ENCODE measurements around the gene ALPK1. TPM values are rescaled to one million over a fixed set of nuclear protein-coding genes. Genes with fewer than 3 reads are reported as not detected.

The ALPK1 gene
- total RNA-seq, 2 experiments from 2014 or later: 38.8 to 39.9 TPM

- CTCF ChIA-PET: no interaction called here
- Mint-ChIP-seq H3K36me3 (ENCODE audit: low read depth) (peaks cover 5% of the 10 kb centered on the region), H3K27me3 (ENCODE audit: low read depth) (no peaks in the 10 kb centered on the region)
These were observed 42.9 kb downstream of the ALPK1 start for GRCh38 chr4:112340023-112340422.

GRCh38 chr4:112341033-112341432 is 43.9 kb downstream of the ALPK1 start:
- Mint-ChIP-seq H3K36me3 (ENCODE audit: low read depth) (peaks cover 4% of the 10 kb centered on the region), H3K9me3 (no peaks in the 10 kb centered on the region), H3K27ac (no peak overlapping the region), H3K4me3 (no peak overlapping the region), H3K4me1 (ENCODE audit: low read depth) (no peaks in the 10 kb centered on the region), H3K27me3 (ENCODE audit: low read depth) (no peaks in the 10 kb centered on the region)
- intact Hi-C loops (cut with micrococcal nuclease): no loop called here
- no peak for DNase-seq
- CTCF ChIA-PET: no interaction called here

More at GRCh38 chr4:112340023-112340422, 42.9 kb downstream of the ALPK1 start:
- Mint-ChIP-seq H3K9me3 (no peaks in the 10 kb centered on the region), H3K4me1 (ENCODE audit: low read depth) (no peaks in the 10 kb centered on the region), H3K27ac (no peak overlapping the region), H3K4me3 (no peak overlapping the region)
- DNase-seq: no peak
- intact Hi-C loops (cut with micrococcal nuclease): no loop called here

- CTCF ChIA-PET: interaction anchor here (1.4 kb wide), 1 partner anchor 13 kb away, joined by 3 read pairs; no protein-coding TSS in a partner anchor
- intact Hi-C loops (cut with micrococcal nuclease): no loop called here
- H3K36me3 Mint-ChIP-seq (ENCODE audit: low read depth): peaks cover 4% of the 10 kb centered on the region
- no peaks in the 10 kb centered on the region for H3K4me1 Mint-ChIP-seq (ENCODE audit: low read depth)
- no peaks in the 10 kb centered on the region for H3K27me3 Mint-ChIP-seq (ENCODE audit: low read depth)
- no peak overlapping the region for H3K27ac Mint-ChIP-seq
- no peaks in the 10 kb centered on the region for H3K9me3 Mint-ChIP-seq
- no peak for DNase-seq
- H3K4me3 Mint-ChIP-seq: no peak overlapping the region
These were observed 46.3 kb downstream of the ALPK1 start for GRCh38 chr4:112343330-112344080.

GRCh38 chr4:112348488-112349158 is 51.5 kb downstream of the ALPK1 start:
- Mint-ChIP-seq H3K4me3 (no peak overlapping the region), H3K4me1 (ENCODE audit: low read depth) (no peaks in the 10 kb centered on the region), H3K36me3 (ENCODE audit: low read depth) (peaks cover 7% of the 10 kb centered on the region), H3K27me3 (ENCODE audit: low read depth) (no peaks in the 10 kb centered on the region), H3K9me3 (no peaks in the 10 kb centered on the region), H3K27ac (no peak overlapping the region)
- DNase-seq: no peak
- intact Hi-C loops (cut with micrococcal nuclease): no loop called here
- CTCF ChIA-PET: interaction anchor here (1.4 kb wide), 1 partner anchor 12 kb away, joined by 4 read pairs; no protein-coding TSS in a partner anchor

- intact Hi-C loops (cut with micrococcal nuclease): no loop called here
- CTCF ChIA-PET: no interaction called here
- H3K9me3 Mint-ChIP-seq: no peaks in the 10 kb centered on the region
- H3K27ac Mint-ChIP-seq: no peak overlapping the region
- DNase-seq: no peak
- no peaks in the 10 kb centered on the region for H3K27me3 Mint-ChIP-seq (ENCODE audit: low read depth)
- H3K36me3 Mint-ChIP-seq (ENCODE audit: low read depth): peaks cover 18% of the 10 kb centered on the region
- no peaks in the 10 kb centered on the region for H3K4me1 Mint-ChIP-seq (ENCODE audit: low read depth)
- H3K4me3 Mint-ChIP-seq: no peak overlapping the region
These were observed 55.6 kb downstream of the ALPK1 start for GRCh38 chr4:112352736-112353135.

GRCh38 chr4:112355662-112356061 is 58.5 kb downstream of the ALPK1 start:
- Mint-ChIP-seq H3K27ac (no peak overlapping the region), H3K4me3 (no peak overlapping the region), H3K9me3 (peaks cover 1% of the 10 kb centered on the region), H3K27me3 (ENCODE audit: low read depth) (no peaks in the 10 kb centered on the region), H3K36me3 (ENCODE audit: low read depth) (peaks cover 22% of the 10 kb centered on the region), H3K4me1 (ENCODE audit: low read depth) (no peaks in the 10 kb centered on the region)
- intact Hi-C loops (cut with micrococcal nuclease): no loop called here
- DNase-seq: no peak
- CTCF ChIA-PET: no interaction called here

- CTCF ChIA-PET: interaction anchor here (1.0 kb wide), 1 partner anchor 14 kb away, joined by 3 read pairs; no protein-coding TSS in a partner anchor
- intact Hi-C loops (cut with micrococcal nuclease): no loop called here
These were observed 60.3 kb downstream of the ALPK1 start for GRCh38 chr4:112357453-112357852.

GRCh38 chr4:112357897-112358296 is 60.7 kb downstream of the ALPK1 start:
- CTCF ChIA-PET: interaction anchor here (0.7 kb wide), 1 partner anchor 69 kb away, joined by 3 read pairs; no protein-coding TSS in a partner anchor
- DNase-seq: no peak
- Mint-ChIP-seq H3K36me3 (ENCODE audit: low read depth) (peaks cover 35% of the 10 kb centered on the region), H3K4me3 (no peak overlapping the region), H3K9me3 (peaks cover 12% of the 10 kb centered on the region), H3K4me1 (ENCODE audit: low read depth) (peaks cover 2% of the 10 kb centered on the region), H3K27me3 (ENCODE audit: low read depth) (no peaks in the 10 kb centered on the region), H3K27ac (no peak overlapping the region)
- intact Hi-C loops (cut with micrococcal nuclease): no loop called here

More at GRCh38 chr4:112357453-112357852, 60.3 kb downstream of the ALPK1 start:
- no peak overlapping the region for H3K4me3 Mint-ChIP-seq
- no peak for DNase-seq
- peaks cover 2% of the 10 kb centered on the region for H3K4me1 Mint-ChIP-seq (ENCODE audit: low read depth)
- H3K9me3 Mint-ChIP-seq: peaks cover 10% of the 10 kb centered on the region
- peaks cover 33% of the 10 kb centered on the region for H3K36me3 Mint-ChIP-seq (ENCODE audit: low read depth)
- H3K27me3 Mint-ChIP-seq (ENCODE audit: low read depth): no peaks in the 10 kb centered on the region
- no peak overlapping the region for H3K27ac Mint-ChIP-seq

- Mint-ChIP-seq H3K27me3 (ENCODE audit: low read depth) (no peaks in the 10 kb centered on the region), H3K4me1 (ENCODE audit: low read depth) (peaks cover 2% of the 10 kb centered on the region), H3K4me3 (no peak overlapping the region), H3K27ac (no peak overlapping the region), H3K36me3 (ENCODE audit: low read depth) (peaks cover 35% of the 10 kb centered on the region), H3K9me3 (peaks cover 15% of the 10 kb centered on the region)
- CTCF ChIA-PET: interaction anchor here (0.7 kb wide), 1 partner anchor 68 kb away, joined by 3 read pairs; no protein-coding TSS in a partner anchor
- intact Hi-C loops (cut with micrococcal nuclease): no loop called here
- DNase-seq: no peak
These were observed 61.2 kb downstream of the ALPK1 start for GRCh38 chr4:112358415-112358814.

- H3K4me1 Mint-ChIP-seq (ENCODE audit: low read depth): peaks cover 2% of the 10 kb centered on the region
- no peak overlapping the region for H3K27ac Mint-ChIP-seq
- no peaks in the 10 kb centered on the region for H3K27me3 Mint-ChIP-seq (ENCODE audit: low read depth)
- peaks cover 35% of the 10 kb centered on the region for H3K36me3 Mint-ChIP-seq (ENCODE audit: low read depth)
- DNase-seq: no peak
- CTCF ChIA-PET: interaction anchor here (0.7 kb wide), 1 partner anchor 68 kb away, joined by 3 read pairs; no protein-coding TSS in a partner anchor
- peaks cover 15% of the 10 kb centered on the region for H3K9me3 Mint-ChIP-seq
- intact Hi-C loops (cut with micrococcal nuclease): no loop called here
- H3K4me3 Mint-ChIP-seq: no peak overlapping the region
These were observed 62.0 kb downstream of the ALPK1 start for GRCh38 chr4:112358952-112359749.

- Mint-ChIP-seq H3K36me3 (ENCODE audit: low read depth) (peaks cover 26% of the 10 kb centered on the region), H3K9me3 (peaks cover 31% of the 10 kb centered on the region), H3K4me3 (no peak overlapping the region), H3K27me3 (ENCODE audit: low read depth) (no peaks in the 10 kb centered on the region), H3K27ac (no peak overlapping the region), H3K4me1 (ENCODE audit: low read depth) (peaks cover 2% of the 10 kb centered on the region)
- intact Hi-C loops (cut with micrococcal nuclease): no loop called here
- peak; percentile 77 for DNase-seq
- CTCF ChIA-PET: no interaction called here
These were observed 64.1 kb downstream of the ALPK1 start for GRCh38 chr4:112361181-112361791.

GRCh38 chr4:112370466-112370865 is 73.3 kb downstream of the ALPK1 start:
- Mint-ChIP-seq H3K4me1 (ENCODE audit: low read depth) (no peaks in the 10 kb centered on the region), H3K27ac (no peak overlapping the region), H3K36me3 (ENCODE audit: low read depth) (peaks cover 4% of the 10 kb centered on the region), H3K4me3 (no peak overlapping the region), H3K9me3 (peaks cover 9% of the 10 kb centered on the region), H3K27me3 (ENCODE audit: low read depth) (no peaks in the 10 kb centered on the region)
- DNase-seq: no peak
- CTCF ChIA-PET: interaction anchor here (0.6 to 0.8 kb wide), 2 partner anchors 14 to 140 kb away, joined by 3 to 4 read pairs; no protein-coding TSS in a partner anchor
- intact Hi-C loops (cut with micrococcal nuclease): no loop called here
